Activated T-cell treated with anti-CD3 and anti-CD28 coated beads, Interleukin-2, amount 50 U/mL, for 4 hours (primary cell): Measurements from ENCODE around the gene BRAF. TPM values are rescaled to one million over a fixed set of nuclear protein-coding genes. Genes with fewer than 3 reads are reported as not detected.

Source experiments
- total RNA-seq, 3 donors: library from RNA; stranded (reverse); gene quantifications; one replicate each; pipeline ENCODE4 v1.2.1, GENCODE V29; 2021

Gene BRAF
- total RNA-seq, 3 donors from 2014 or later, result 27.2 to 29.7 (median 27.8) TPM

Other genes starting within 250 kb of the BRAF start
- 100 to 1,000 TPM; 192 to 205 (median 201) TPM for gene NDUFB2, start 228.2 kb downstream of the BRAF start, total RNA-seq
- gene MRPS33, start 90.0 kb upstream of the BRAF start, total RNA-seq, result 10 to 100 TPM; 69.7 to 84.4 (median 74.1) TPM
- gene TMEM178B, start 149.1 kb upstream of the BRAF start, total RNA-seq, result under 1 TPM; 0.23 to 0.90 (median 0.37) TPM